H7 (cell line): Measurements from ENCODE around the gene SSX2IP. TPM values are rescaled to one million over a fixed set of nuclear protein-coding genes. Genes with fewer than 3 reads are reported as not detected.

Experiments
- DNase-seq: peaks from one replicate; pipeline ENCODE4 v3.0.0; 2012
- H3K27me3 ChIP-seq: 2 replicates; pipeline ENCODE4 v1.6.0; 2011; ENCODE audit warnings: mild to moderate bottlenecking, low read length; ENCODE audit not compliant: control insufficient read depth, insufficient read depth
- H3K36me3 ChIP-seq: replicated peaks from 2 replicates; pipeline ENCODE4 v1.5.1; 2011; ENCODE audit warnings: low read length; ENCODE audit not compliant: control insufficient read depth, insufficient read depth
- H3K4me3 ChIP-seq: 2 replicates; pipeline ENCODE4 v1.5.1; 2011; ENCODE audit warnings: low read depth, mild to moderate bottlenecking, control low read depth, low read length, moderate library complexity; ENCODE audit not compliant: insufficient read depth
- total RNA-seq: library from RNA; depleted of rRNA; stranded (reverse); fragments of >200 nt; shearing (Covaris generic); gene quantifications from 2 replicates; pipeline ENCODE4 v1.2.3, GENCODE V29; 2014

SSX2IP gene
- total RNA-seq, 1 experiment from 2014 or later = 18.0 TPM

GRCh38 chr1:84700070-84700469 lies 9.8 kb upstream of the SSX2IP start:
- H3K4me3 ChIP-seq = no peak overlapping the region
- H3K36me3 ChIP-seq = no peaks in the 10 kb centered on the region
- DNase-seq = no peak

GRCh38 chr1:84698151-84699110 lies 8.2 kb upstream of the SSX2IP start:
- DNase-seq = no peak
- no peak overlapping the region for H3K4me3 ChIP-seq
- no peaks in the 10 kb centered on the region for H3K36me3 ChIP-seq
- no peaks in the 10 kb centered on the region for H3K27me3 ChIP-seq

More at GRCh38 chr1:84700070-84700469, 9.8 kb upstream of the SSX2IP start:
- H3K27me3 ChIP-seq = no peaks in the 10 kb centered on the region

GRCh38 chr1:84693785-84694184 lies 3.5 kb upstream of the SSX2IP start:
- Histone ChIP-seq H3K36me3 (no peaks in the 10 kb centered on the region), H3K27me3 (no peaks in the 10 kb centered on the region), H3K4me3 (no peak overlapping the region)
- DNase-seq = no peak

GRCh38 chr1:84693005-84693404 lies 2.7 kb upstream of the SSX2IP start:
- Histone ChIP-seq H3K36me3 (no peaks in the 10 kb centered on the region), H3K27me3 (no peaks in the 10 kb centered on the region)

GRCh38 chr1:84692391-84692790 lies 2.1 kb upstream of the SSX2IP start:
- Histone ChIP-seq H3K27me3 (no peaks in the 10 kb centered on the region), H3K4me3 (no peak overlapping the region), H3K36me3 (no peaks in the 10 kb centered on the region)
- DNase-seq = no peak

More at GRCh38 chr1:84693005-84693404, 2.7 kb upstream of the SSX2IP start:
- H3K4me3 ChIP-seq = no peak overlapping the region
- no peak for DNase-seq

- no peaks in the 10 kb centered on the region for H3K27me3 ChIP-seq
- peak overlapping the region; percentile 75 for H3K4me3 ChIP-seq
- no peak for DNase-seq
- H3K36me3 ChIP-seq = no peaks in the 10 kb centered on the region
Observed at GRCh38 chr1:84691122-84691783, 992 bp upstream of the SSX2IP start.

GRCh38 chr1:84689514-84690396 lies 506 bp downstream of the SSX2IP start:
- Histone ChIP-seq H3K4me3 (peak overlapping the region; percentile 88), H3K36me3 (no peaks in the 10 kb centered on the region), H3K27me3 (no peaks in the 10 kb centered on the region)
- DNase-seq = no peak

GRCh38 chr1:84688463-84689061 lies 1.7 kb downstream of the SSX2IP start:
- DNase-seq = no peak
- H3K4me3 ChIP-seq = no peak overlapping the region
- H3K27me3 ChIP-seq = no peaks in the 10 kb centered on the region
- no peaks in the 10 kb centered on the region for H3K36me3 ChIP-seq

- DNase-seq = no peak
- Histone ChIP-seq H3K27me3 (no peaks in the 10 kb centered on the region), H3K4me3 (no peak overlapping the region), H3K36me3 (no peaks in the 10 kb centered on the region)
Observed at GRCh38 chr1:84687714-84688462, 2.4 kb downstream of the SSX2IP start.

- Histone ChIP-seq H3K4me3 (no peak overlapping the region), H3K27me3 (no peaks in the 10 kb centered on the region), H3K36me3 (no peaks in the 10 kb centered on the region)
- no peak for DNase-seq
Observed at GRCh38 chr1:84686223-84686622, 4.0 kb downstream of the SSX2IP start.

GRCh38 chr1:84683508-84683907 lies 6.8 kb downstream of the SSX2IP start:
- Histone ChIP-seq H3K36me3 (no peaks in the 10 kb centered on the region), H3K4me3 (no peak overlapping the region), H3K27me3 (no peaks in the 10 kb centered on the region)
- DNase-seq = no peak

- no peak overlapping the region for H3K4me3 ChIP-seq
- H3K36me3 ChIP-seq = no peaks in the 10 kb centered on the region
- no peaks in the 10 kb centered on the region for H3K27me3 ChIP-seq
- DNase-seq = no peak
Observed at GRCh38 chr1:84682047-84682446, 8.2 kb downstream of the SSX2IP start.

GRCh38 chr1:84677415-84678099 lies 12.7 kb downstream of the SSX2IP start:
- no peak for DNase-seq
- H3K36me3 ChIP-seq = no peaks in the 10 kb centered on the region
- no peak overlapping the region for H3K4me3 ChIP-seq
- no peaks in the 10 kb centered on the region for H3K27me3 ChIP-seq
